Activated CD4-positive, alpha-beta memory T cell treated with anti-CD3 and anti-CD28 coated beads for 36 hours (primary cell): Measurements from ENCODE around the gene DLX3. TPM values are rescaled to one million over a fixed set of nuclear protein-coding genes. Genes with fewer than 3 reads are reported as not detected.

ENCODE experiments used
- CTCF ChIA-PET: fragments of 350-600 bp; sonication (Branson Sonifier 250); formaldehyde crosslinking; loops from one replicate; lab custom pipeline; 2021; ENCODE audit warnings: antibody characterized with exemption, inconsistent platforms; lab: Charles Lee
- POLR2A ChIA-PET: fragments of 350-600 bp; sonication (Branson Sonifier 250); formaldehyde crosslinking; loops from one replicate; lab custom pipeline; 2021; ENCODE audit warnings: antibody characterized with exemption; lab: Charles Lee
- DNase-seq: peaks from one replicate; pipeline ENCODE4 v3.0.0-alpha.2; 2020
- H3K27ac Mint-ChIP-seq: one replicate; pipeline ENCODE4 v1.8.0; 2021; ENCODE audit warnings: mixed read lengths
- H3K27me3 Mint-ChIP-seq: one replicate; pipeline ENCODE4 v1.8.0; 2021; ENCODE audit warnings: mixed read lengths
- H3K36me3 Mint-ChIP-seq: one replicate; pipeline ENCODE4 v1.8.0; 2021; ENCODE audit warnings: mixed read lengths
- H3K4me1 Mint-ChIP-seq: one replicate; pipeline ENCODE4 v1.8.0; 2021; ENCODE audit warnings: low read depth, mixed read lengths
- H3K4me3 Mint-ChIP-seq: one replicate; pipeline ENCODE4 v1.8.0; 2021; ENCODE audit warnings: mild to moderate bottlenecking, mixed read lengths
- H3K9me3 Mint-ChIP-seq: one replicate; pipeline ENCODE4 v1.8.0; 2021; ENCODE audit warnings: mixed read lengths
- intact Hi-C: fragments of 100-400 bp; cut with micrococcal nuclease; formaldehyde crosslinking; loops from one replicate; pipeline ENCODE4 v1.15.1; 2023
- total RNA-seq, 2 experiments: library from RNA; stranded (reverse); gene quantifications; one replicate each; pipeline ENCODE4 v1.2.3, GENCODE V29; 2021

DLX3 gene
- total RNA-seq, 2 experiments from 2014 or later = not detected

GRCh38 chr17:49969795-49970389 is 25.1 kb downstream of the DLX3 start:
- no peak overlapping the region for H3K27ac Mint-ChIP-seq
- ChIA-PET POLR2A (no interaction called here), CTCF (interaction anchor here (6.5 to 7.0 kb wide), 2 partner anchors 18 to 27 kb away, joined by 44 to 50 read pairs; no protein-coding TSS in a partner anchor)
- peak overlapping the region; percentile 83 for H3K4me3 Mint-ChIP-seq
- DNase-seq = no peak
- peaks cover 77% of the 10 kb centered on the region for H3K27me3 Mint-ChIP-seq
- peaks cover 22% of the 10 kb centered on the region for H3K4me1 Mint-ChIP-seq
- no peaks in the 10 kb centered on the region for H3K9me3 Mint-ChIP-seq
- no peaks in the 10 kb centered on the region for H3K36me3 Mint-ChIP-seq
- intact Hi-C loops = loop anchor here (2.0 kb wide), 1 partner anchor 25 kb away; the partner anchor contains the start of gene DLX3

- no peak for DNase-seq
- ChIA-PET CTCF (interaction anchor here (1.1 to 7.0 kb wide), 3 partner anchors 16 to 28 kb away, joined by 4 to 50 read pairs (median 44); no protein-coding TSS in a partner anchor), POLR2A (no interaction called here)
- intact Hi-C loops = loop anchor here (2.0 kb wide), 1 partner anchor 26 kb away; the partner anchor contains the start of gene DLX3
- peaks cover 28% of the 10 kb centered on the region for H3K4me1 Mint-ChIP-seq
- peaks cover 79% of the 10 kb centered on the region for H3K27me3 Mint-ChIP-seq
- no peak within 1 kb of the TSS for H3K27ac Mint-ChIP-seq
- H3K9me3 Mint-ChIP-seq = no peaks in the 10 kb centered on the region
- H3K36me3 Mint-ChIP-seq = no peaks in the 10 kb centered on the region
- H3K4me3 Mint-ChIP-seq = peak within 1 kb of the TSS; percentile 83
These were observed 25.8 kb downstream of the DLX3 start, which contains the start of gene DLX4 for GRCh38 chr17:49969134-49969759. DLX4 (plus strand) TSS chr17:49969190; CDS start chr17:49969469, 279 bp downstream.

GRCh38 chr17:49968405-49969133 is 26.5 kb downstream of the DLX3 start:
- H3K27ac Mint-ChIP-seq = no peak overlapping the region
- intact Hi-C loops = loop anchor here (2.0 kb wide), 1 partner anchor 26 kb away; the partner anchor contains the start of gene DLX3
- ChIA-PET CTCF (interaction anchor here (0.8 to 6.5 kb wide), 3 partner anchors 16 to 106 kb away, joined by 3 to 50 read pairs (median 4); no protein-coding TSS in a partner anchor), POLR2A (no interaction called here)
- peak; percentile 81 for DNase-seq
- peaks cover 80% of the 10 kb centered on the region for H3K27me3 Mint-ChIP-seq
- no peaks in the 10 kb centered on the region for H3K9me3 Mint-ChIP-seq
- no peaks in the 10 kb centered on the region for H3K36me3 Mint-ChIP-seq
- peaks cover 34% of the 10 kb centered on the region for H3K4me1 Mint-ChIP-seq
- H3K4me3 Mint-ChIP-seq = peak overlapping the region; percentile 83

- Mint-ChIP-seq H3K4me3 (peak overlapping the region; percentile 52), H3K27ac (no peak overlapping the region), H3K9me3 (no peaks in the 10 kb centered on the region), H3K27me3 (peaks cover 79% of the 10 kb centered on the region), H3K4me1 (peaks cover 39% of the 10 kb centered on the region), H3K36me3 (no peaks in the 10 kb centered on the region)
- intact Hi-C loops = loop anchor here (2.0 kb wide), 1 partner anchor 27 kb away; the partner anchor contains the start of gene DLX3
- ChIA-PET CTCF (interaction anchor here (0.8 to 6.5 kb wide), 3 partner anchors 15 to 105 kb away, joined by 3 to 50 read pairs (median 3); no protein-coding TSS in a partner anchor), POLR2A (no interaction called here)
- DNase-seq = no peak
These were observed 27.2 kb downstream of the DLX3 start for GRCh38 chr17:49967621-49968404.

GRCh38 chr17:49967205-49967604 is 27.8 kb downstream of the DLX3 start:
- Mint-ChIP-seq H3K9me3 (no peaks in the 10 kb centered on the region), H3K4me1 (peaks cover 39% of the 10 kb centered on the region), H3K36me3 (no peaks in the 10 kb centered on the region), H3K27me3 (peaks cover 80% of the 10 kb centered on the region), H3K27ac (no peak overlapping the region), H3K4me3 (no peak overlapping the region)
- ChIA-PET POLR2A (no interaction called here), CTCF (interaction anchor here (1.2 to 6.5 kb wide), 2 partner anchors 15 to 30 kb away, joined by 3 to 50 read pairs; no protein-coding TSS in a partner anchor)
- no peak for DNase-seq
- intact Hi-C loops = no loop called here

- Mint-ChIP-seq H3K9me3 (no peaks in the 10 kb centered on the region), H3K4me3 (no peak overlapping the region), H3K36me3 (no peaks in the 10 kb centered on the region), H3K27me3 (peaks cover 77% of the 10 kb centered on the region), H3K4me1 (peaks cover 36% of the 10 kb centered on the region), H3K27ac (no peak overlapping the region)
- DNase-seq = no peak
- ChIA-PET POLR2A (no interaction called here), CTCF (interaction anchor here (0.7 to 6.5 kb wide), 4 partner anchors 14 to 271 kb away, joined by 3 to 50 read pairs (median 3); no protein-coding TSS in a partner anchor)
- intact Hi-C loops = no loop called here
These were observed 28.3 kb downstream of the DLX3 start for GRCh38 chr17:49966767-49967166.

- Mint-ChIP-seq H3K27me3 (peaks cover 69% of the 10 kb centered on the region), H3K9me3 (no peaks in the 10 kb centered on the region), H3K4me1 (peaks cover 30% of the 10 kb centered on the region), H3K4me3 (no peak overlapping the region), H3K36me3 (no peaks in the 10 kb centered on the region), H3K27ac (no peak overlapping the region)
- ChIA-PET CTCF (interaction anchor here (1.4 to 6.5 kb wide), 2 partner anchors 13 to 31 kb away, joined by 3 to 50 read pairs; no protein-coding TSS in a partner anchor), POLR2A (no interaction called here)
- DNase-seq = no peak
- intact Hi-C loops = no loop called here
These were observed 29.5 kb downstream of the DLX3 start for GRCh38 chr17:49965524-49965909.

GRCh38 chr17:49964769-49965523 is 30.1 kb downstream of the DLX3 start:
- Mint-ChIP-seq H3K9me3 (no peaks in the 10 kb centered on the region), H3K27ac (no peak overlapping the region), H3K4me1 (peaks cover 30% of the 10 kb centered on the region), H3K4me3 (peak overlapping the region; percentile 40), H3K27me3 (peaks cover 63% of the 10 kb centered on the region), H3K36me3 (no peaks in the 10 kb centered on the region)
- DNase-seq = peak; percentile 40
- POLR2A ChIA-PET = no interaction called here
- CTCF ChIA-PET = interaction anchor here (0.7 to 6.5 kb wide), 5 partner anchors 12 to 113 kb away, joined by 4 to 50 read pairs (median 5); no protein-coding TSS in a partner anchor
- intact Hi-C loops = no loop called here

- intact Hi-C loops = no loop called here
- Mint-ChIP-seq H3K27ac (no peak overlapping the region), H3K27me3 (peaks cover 58% of the 10 kb centered on the region), H3K9me3 (no peaks in the 10 kb centered on the region), H3K4me3 (no peak overlapping the region), H3K36me3 (no peaks in the 10 kb centered on the region), H3K4me1 (peaks cover 27% of the 10 kb centered on the region)
- POLR2A ChIA-PET = no interaction called here
- CTCF ChIA-PET = interaction anchor here (0.7 to 1.5 kb wide), 4 partner anchors 12 to 113 kb away, joined by 4 to 8 read pairs (median 4); no protein-coding TSS in a partner anchor
- DNase-seq = no peak
These were observed 30.7 kb downstream of the DLX3 start for GRCh38 chr17:49964303-49964768.

GRCh38 chr17:49963626-49964302 is 31.3 kb downstream of the DLX3 start:
- H3K27me3 Mint-ChIP-seq = peaks cover 58% of the 10 kb centered on the region
- peaks cover 27% of the 10 kb centered on the region for H3K4me1 Mint-ChIP-seq
- ChIA-PET CTCF (interaction anchor here (0.6 to 3.0 kb wide), 5 partner anchors 11 to 402 kb away, joined by 4 to 17 read pairs (median 6); no protein-coding TSS in a partner anchor), POLR2A (no interaction called here)
- H3K36me3 Mint-ChIP-seq = no peaks in the 10 kb centered on the region
- no peak for DNase-seq
- H3K27ac Mint-ChIP-seq = no peak overlapping the region
- H3K9me3 Mint-ChIP-seq = no peaks in the 10 kb centered on the region
- intact Hi-C loops = no loop called here
- H3K4me3 Mint-ChIP-seq = no peak overlapping the region
